ENCODE data around the gene ACSS2. TPM values are rescaled to one million over a fixed set of nuclear protein-coding genes. Genes with fewer than 3 reads are reported as not detected.

The ACSS2 gene
- total RNA-seq, 3 donors from 2014 or later, result 191 to 479 (median 302) TPM

DNA sequence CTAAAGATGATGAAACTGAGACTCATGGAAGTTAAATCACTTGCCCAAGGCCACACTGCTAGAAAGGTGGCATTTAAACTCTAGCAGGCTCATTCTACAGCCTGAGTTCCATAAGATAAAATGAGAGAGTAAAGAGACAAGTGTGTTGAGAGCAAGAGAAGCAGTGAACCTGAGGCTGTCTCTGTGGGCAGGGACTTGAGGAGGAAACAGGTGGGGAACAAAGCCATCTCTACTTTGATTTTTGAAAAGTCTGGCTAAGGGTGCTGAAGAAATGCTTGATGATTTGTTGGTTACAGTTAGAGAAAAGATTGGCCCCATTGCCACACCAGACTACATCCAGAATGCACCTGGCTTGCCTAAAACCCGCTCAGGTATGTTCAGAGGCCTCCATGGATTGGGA lies 50.2 kb downstream of the ACSS2 start:
- DNase-seq (no peak), ATAC-seq (no peak)
- TF ChIP-seq CTCF (IDR thresholded peaks at IDR 0.05), result no peak
- Histone ChIP-seq H3K4me3 (no peak overlapping the region), H3K36me3 (ENCODE audit: low read depth) (peaks cover 12% of the 10 kb centered on the region), H3K9me3 (no peaks in the 10 kb centered on the region), H3K4me1 (ENCODE audit: low read depth) (no peaks in the 10 kb centered on the region)
- intact Hi-C loops (cut with DNase I, micrococcal nuclease), result no loop called here

DNA sequence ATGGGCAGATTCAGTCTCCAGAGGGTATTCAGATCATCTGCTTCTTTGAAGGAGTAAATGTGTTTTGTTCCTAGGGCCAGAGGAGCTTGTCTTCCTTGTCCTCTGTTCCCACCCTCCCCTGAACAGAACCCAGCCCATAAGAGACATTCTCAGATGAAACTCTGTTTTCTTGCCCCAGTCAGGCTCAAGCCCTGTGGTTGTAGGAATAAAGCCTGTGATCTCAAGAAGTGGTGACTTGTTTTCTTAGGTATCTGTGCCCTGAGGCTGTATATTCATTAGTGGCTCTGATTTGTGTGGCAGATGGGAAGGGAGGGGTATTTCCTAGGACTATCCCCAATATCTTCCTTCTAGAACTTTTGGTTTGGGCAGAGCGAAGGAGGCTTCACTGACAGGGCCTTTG lies 51.3 kb downstream of the ACSS2 start:
- Histone ChIP-seq H3K4me1 (ENCODE audit: low read depth) (no peaks in the 10 kb centered on the region), H3K36me3 (ENCODE audit: low read depth) (peaks cover 12% of the 10 kb centered on the region), H3K4me3 (no peak overlapping the region), H3K9me3 (no peaks in the 10 kb centered on the region)
- ATAC-seq (no peak), DNase-seq (no peak)
- intact Hi-C loops (cut with DNase I, micrococcal nuclease), result no loop called here
- TF ChIP-seq CTCF (IDR thresholded peaks at IDR 0.05), result no peak

- H3K36me3 ChIP-seq (ENCODE audit: low read depth), result peaks cover 12% of the 10 kb centered on the region
- intact Hi-C loops (cut with DNase I, micrococcal nuclease), result no loop called here
- H3K4me1 ChIP-seq (ENCODE audit: low read depth), result no peaks in the 10 kb centered on the region
Observed at GRCh38 chr20:34928411-34928810, 52.0 kb downstream of the ACSS2 start.

DNA sequence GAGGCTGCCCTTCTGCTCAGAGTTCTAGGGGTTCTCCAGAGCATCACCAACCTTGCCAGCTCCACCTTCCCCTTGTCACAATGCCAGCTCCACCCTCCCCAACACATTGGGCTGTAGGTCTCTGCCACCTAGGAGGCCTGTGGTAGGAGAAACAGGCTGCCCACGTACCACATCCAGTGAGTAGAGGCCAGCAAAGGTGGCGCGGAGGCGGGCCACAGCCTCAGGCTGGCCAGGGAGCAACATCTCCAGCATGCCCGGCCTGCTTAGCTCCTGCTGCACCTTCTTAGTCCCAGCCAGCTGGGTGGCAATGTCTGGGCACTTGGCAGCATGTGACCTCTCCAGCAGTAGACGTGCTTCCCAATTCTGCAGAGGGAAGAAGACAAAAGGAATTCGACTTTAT lies 55.4 kb downstream of the ACSS2 start:
- intact Hi-C loops (cut with DNase I, micrococcal nuclease), result no loop called here
- Histone ChIP-seq H3K9me3 (no peaks in the 10 kb centered on the region), H3K4me1 (ENCODE audit: low read depth) (no peaks in the 10 kb centered on the region), H3K36me3 (ENCODE audit: low read depth) (no peaks in the 10 kb centered on the region), H3K4me3 (no peak overlapping the region)
- TF ChIP-seq CTCF (IDR thresholded peaks at IDR 0.05), result no peak
- ATAC-seq (peak; percentile 6), DNase-seq (no peak)

More at GRCh38 chr20:34928411-34928810, 52.0 kb downstream of the ACSS2 start:
- no peak for TF ChIP-seq CTCF (IDR thresholded peaks at IDR 0.05)
- ATAC-seq (no peak), DNase-seq (no peak)
- H3K4me3 ChIP-seq, result no peak overlapping the region
- H3K9me3 ChIP-seq, result no peaks in the 10 kb centered on the region

GRCh38 chr20:34938466-34939163 lies 62.2 kb downstream of the ACSS2 start:
- no peaks in the 10 kb centered on the region for H3K9me3 ChIP-seq
- no peak overlapping the region for H3K4me3 ChIP-seq
- ATAC-seq, result peak; percentile 96

More at GRCh38 chr20:34938466-34939163, 62.2 kb downstream of the ACSS2 start:
- peak; percentile 90 to 92 (median 91) for DNase-seq
- Histone ChIP-seq H3K4me1 (ENCODE audit: low read depth) (peaks cover 16% of the 10 kb centered on the region), H3K36me3 (ENCODE audit: low read depth) (no peaks in the 10 kb centered on the region)
- TF ChIP-seq CTCF (IDR thresholded peaks at IDR 0.05), result no peak
- intact Hi-C loops (cut with DNase I, micrococcal nuclease), result no loop called here

Measured in mucosa of descending colon (tissue), 3 donors.